ENCODE results near the gene PTPN4. TPM values are rescaled to one million over a fixed set of nuclear protein-coding genes. Genes with fewer than 3 reads are reported as not detected.

PTPN4 gene
- total RNA-seq, 1 donor, result 85.0 TPM

- no peaks in the 10 kb centered on the region for H3K9me3 ChIP-seq (ENCODE audit: low read depth, low read length)
- no peaks in the 10 kb centered on the region for H3K27me3 ChIP-seq (ENCODE audit: insufficient read depth, low read length)
- H3K4me3 ChIP-seq (ENCODE audit: low read length), result no peak overlapping the region
Observed at GRCh38 chr2:119862127-119862889, 102.6 kb downstream of the PTPN4 start.

GRCh38 chr2:119864318-119864717, 104.6 kb downstream of the PTPN4 start:
- no peaks in the 10 kb centered on the region for H3K27me3 ChIP-seq (ENCODE audit: insufficient read depth, low read length)
- H3K4me3 ChIP-seq (ENCODE audit: low read length), result no peak overlapping the region
- peaks cover 6% of the 10 kb centered on the region for H3K4me1 ChIP-seq (ENCODE audit: insufficient read depth, low read length)
- no peaks in the 10 kb centered on the region for H3K9me3 ChIP-seq (ENCODE audit: low read depth, low read length)

More at GRCh38 chr2:119862127-119862889, 102.6 kb downstream of the PTPN4 start:
- peaks cover 6% of the 10 kb centered on the region for H3K4me1 ChIP-seq (ENCODE audit: insufficient read depth, low read length)

GRCh38 chr2:119871725-119872124, 112.0 kb downstream of the PTPN4 start:
- Histone ChIP-seq H3K4me3 (ENCODE audit: low read length) (no peak overlapping the region), H3K4me1 (ENCODE audit: insufficient read depth, low read length) (no peaks in the 10 kb centered on the region)

GRCh38 chr2:119873350-119874315, 113.9 kb downstream of the PTPN4 start:
- no peaks in the 10 kb centered on the region for H3K9me3 ChIP-seq (ENCODE audit: low read depth, low read length)
- H3K4me1 ChIP-seq (ENCODE audit: insufficient read depth, low read length), result no peaks in the 10 kb centered on the region
- H3K4me3 ChIP-seq (ENCODE audit: low read length), result no peak overlapping the region
- H3K27me3 ChIP-seq (ENCODE audit: insufficient read depth, low read length), result no peaks in the 10 kb centered on the region

More at GRCh38 chr2:119871725-119872124, 112.0 kb downstream of the PTPN4 start:
- H3K9me3 ChIP-seq (ENCODE audit: low read depth, low read length), result no peaks in the 10 kb centered on the region
- H3K27me3 ChIP-seq (ENCODE audit: insufficient read depth, low read length), result no peaks in the 10 kb centered on the region

- H3K9me3 ChIP-seq (ENCODE audit: low read depth, low read length), result no peaks in the 10 kb centered on the region
- H3K4me3 ChIP-seq (ENCODE audit: low read length), result no peak overlapping the region
- no peaks in the 10 kb centered on the region for H3K4me1 ChIP-seq (ENCODE audit: insufficient read depth, low read length)
- H3K27me3 ChIP-seq (ENCODE audit: insufficient read depth, low read length), result no peaks in the 10 kb centered on the region
Observed at GRCh38 chr2:119879502-119879901, 119.8 kb downstream of the PTPN4 start.

GRCh38 chr2:119888680-119889079, 129.0 kb downstream of the PTPN4 start:
- H3K4me1 ChIP-seq (ENCODE audit: insufficient read depth, low read length), result no peaks in the 10 kb centered on the region
- no peaks in the 10 kb centered on the region for H3K27me3 ChIP-seq (ENCODE audit: insufficient read depth, low read length)
- peaks cover 7% of the 10 kb centered on the region for H3K9me3 ChIP-seq (ENCODE audit: low read depth, low read length)
- H3K4me3 ChIP-seq (ENCODE audit: low read length), result no peak overlapping the region

GRCh38 chr2:119897736-119898395, 138.1 kb downstream of the PTPN4 start:
- Histone ChIP-seq H3K27me3 (ENCODE audit: insufficient read depth, low read length) (no peaks in the 10 kb centered on the region), H3K9me3 (ENCODE audit: low read depth, low read length) (no peaks in the 10 kb centered on the region), H3K4me3 (ENCODE audit: low read length) (no peak overlapping the region), H3K4me1 (ENCODE audit: insufficient read depth, low read length) (no peaks in the 10 kb centered on the region)

GRCh38 chr2:119901013-119901412, 141.3 kb downstream of the PTPN4 start:
- Histone ChIP-seq H3K9me3 (ENCODE audit: low read depth, low read length) (no peaks in the 10 kb centered on the region), H3K4me1 (ENCODE audit: insufficient read depth, low read length) (no peaks in the 10 kb centered on the region), H3K4me3 (ENCODE audit: low read length) (no peak overlapping the region), H3K27me3 (ENCODE audit: insufficient read depth, low read length) (no peaks in the 10 kb centered on the region)

GRCh38 chr2:119910566-119910965, 150.8 kb downstream of the PTPN4 start:
- Histone ChIP-seq H3K4me1 (ENCODE audit: insufficient read depth, low read length) (no peaks in the 10 kb centered on the region), H3K9me3 (ENCODE audit: low read depth, low read length) (no peaks in the 10 kb centered on the region), H3K4me3 (ENCODE audit: low read length) (no peak overlapping the region), H3K27me3 (ENCODE audit: insufficient read depth, low read length) (no peaks in the 10 kb centered on the region)

GRCh38 chr2:119914266-119914665, 154.5 kb downstream of the PTPN4 start:
- no peak overlapping the region for H3K4me3 ChIP-seq (ENCODE audit: low read length)
- H3K9me3 ChIP-seq (ENCODE audit: low read depth, low read length), result no peaks in the 10 kb centered on the region
- H3K27me3 ChIP-seq (ENCODE audit: insufficient read depth, low read length), result no peaks in the 10 kb centered on the region
- H3K4me1 ChIP-seq (ENCODE audit: insufficient read depth, low read length), result no peaks in the 10 kb centered on the region

- H3K4me3 ChIP-seq (ENCODE audit: low read length), result no peak overlapping the region
- H3K9me3 ChIP-seq (ENCODE audit: low read depth, low read length), result no peaks in the 10 kb centered on the region
- H3K27me3 ChIP-seq (ENCODE audit: insufficient read depth, low read length), result no peaks in the 10 kb centered on the region
- H3K4me1 ChIP-seq (ENCODE audit: insufficient read depth, low read length), result no peaks in the 10 kb centered on the region
Observed at GRCh38 chr2:119921825-119922224, 162.1 kb downstream of the PTPN4 start.

GRCh38 chr2:119922699-119923098, 163.0 kb downstream of the PTPN4 start:
- Histone ChIP-seq H3K27me3 (ENCODE audit: insufficient read depth, low read length) (no peaks in the 10 kb centered on the region), H3K9me3 (ENCODE audit: low read depth, low read length) (no peaks in the 10 kb centered on the region), H3K4me3 (ENCODE audit: low read length) (no peak overlapping the region), H3K4me1 (ENCODE audit: insufficient read depth, low read length) (no peaks in the 10 kb centered on the region)

GRCh38 chr2:119929537-119929936, 169.8 kb downstream of the PTPN4 start:
- Histone ChIP-seq H3K27me3 (ENCODE audit: insufficient read depth, low read length) (no peaks in the 10 kb centered on the region), H3K4me3 (ENCODE audit: low read length) (peak overlapping the region; percentile 25), H3K4me1 (ENCODE audit: insufficient read depth, low read length) (no peaks in the 10 kb centered on the region), H3K9me3 (ENCODE audit: low read depth, low read length) (no peaks in the 10 kb centered on the region)

GRCh38 chr2:119932809-119933208, 173.1 kb downstream of the PTPN4 start:
- H3K4me3 ChIP-seq (ENCODE audit: low read length), result no peak overlapping the region
- no peaks in the 10 kb centered on the region for H3K4me1 ChIP-seq (ENCODE audit: insufficient read depth, low read length)
- H3K9me3 ChIP-seq (ENCODE audit: low read depth, low read length), result no peaks in the 10 kb centered on the region
- H3K27me3 ChIP-seq (ENCODE audit: insufficient read depth, low read length), result no peaks in the 10 kb centered on the region

GRCh38 chr2:119934319-119934718, 174.6 kb downstream of the PTPN4 start:
- H3K4me1 ChIP-seq (ENCODE audit: insufficient read depth, low read length), result no peaks in the 10 kb centered on the region
- H3K27me3 ChIP-seq (ENCODE audit: insufficient read depth, low read length), result no peaks in the 10 kb centered on the region
- H3K4me3 ChIP-seq (ENCODE audit: low read length), result no peak overlapping the region
- H3K9me3 ChIP-seq (ENCODE audit: low read depth, low read length), result no peaks in the 10 kb centered on the region
